Parathyroid adenoma (tissue), 2 donors: Measurements from ENCODE around the gene ZBTB18.

ENCODE experiments used
- H2AFZ ChIP-seq: fragments of 300-600 bp; sonication (generic); one replicate; pipeline ENCODE4 v1.7.0; 2017; ENCODE audit warnings: antibody characterized with exemption, mild to moderate bottlenecking
- H3K27ac ChIP-seq: fragments of 300-600 bp; sonication (generic); one replicate; pipeline ENCODE4 v1.7.0; 2017
- H3K27me3 ChIP-seq: fragments of 300-600 bp; sonication (generic); one replicate; pipeline ENCODE4 v1.7.0; 2017; ENCODE audit warnings: low read length; ENCODE audit not compliant: control insufficient read depth, insufficient read depth
- H3K36me3 ChIP-seq: fragments of 300-600 bp; sonication (generic); one replicate; pipeline ENCODE4 v1.7.0; 2017; ENCODE audit warnings: low read length; ENCODE audit not compliant: control insufficient read depth, insufficient read depth
- H3K4me1 ChIP-seq: fragments of 300-600 bp; sonication (generic); one replicate; pipeline ENCODE4 v1.7.0; 2017; ENCODE audit warnings: control low read depth
- H3K4me2 ChIP-seq: fragments of 300-600 bp; sonication (generic); one replicate; pipeline ENCODE4 v1.7.0; 2017; ENCODE audit warnings: low read length
- H3K4me3 ChIP-seq: fragments of 300-600 bp; sonication (generic); one replicate; pipeline ENCODE4 v1.7.0; 2017; ENCODE audit warnings: low read depth, low read length
- H3K79me2 ChIP-seq: fragments of 300-600 bp; sonication (generic); one replicate; pipeline ENCODE4 v1.7.0; 2017; ENCODE audit warnings: control low read depth
- H3K9ac ChIP-seq: fragments of 300-600 bp; sonication (generic); one replicate; pipeline ENCODE4 v1.7.0; 2017; ENCODE audit warnings: mild to moderate bottlenecking
- H3K9me3 ChIP-seq: fragments of 300-600 bp; sonication (generic); one replicate; pipeline ENCODE4 v1.7.0; 2017; ENCODE audit warnings: low read length; ENCODE audit not compliant: control insufficient read depth
- TF ChIP-seq, protein P1 (sequence below): fragments of 300-600 bp; sonication (generic); IDR thresholded peaks from one replicate; pipeline ENCODE4 v1.7.0; 2017; ENCODE audit warnings: antibody characterized with exemption, mild to moderate bottlenecking
- donor health status: primary hyperparathyroidism.

ZBTB18 gene

DNA sequence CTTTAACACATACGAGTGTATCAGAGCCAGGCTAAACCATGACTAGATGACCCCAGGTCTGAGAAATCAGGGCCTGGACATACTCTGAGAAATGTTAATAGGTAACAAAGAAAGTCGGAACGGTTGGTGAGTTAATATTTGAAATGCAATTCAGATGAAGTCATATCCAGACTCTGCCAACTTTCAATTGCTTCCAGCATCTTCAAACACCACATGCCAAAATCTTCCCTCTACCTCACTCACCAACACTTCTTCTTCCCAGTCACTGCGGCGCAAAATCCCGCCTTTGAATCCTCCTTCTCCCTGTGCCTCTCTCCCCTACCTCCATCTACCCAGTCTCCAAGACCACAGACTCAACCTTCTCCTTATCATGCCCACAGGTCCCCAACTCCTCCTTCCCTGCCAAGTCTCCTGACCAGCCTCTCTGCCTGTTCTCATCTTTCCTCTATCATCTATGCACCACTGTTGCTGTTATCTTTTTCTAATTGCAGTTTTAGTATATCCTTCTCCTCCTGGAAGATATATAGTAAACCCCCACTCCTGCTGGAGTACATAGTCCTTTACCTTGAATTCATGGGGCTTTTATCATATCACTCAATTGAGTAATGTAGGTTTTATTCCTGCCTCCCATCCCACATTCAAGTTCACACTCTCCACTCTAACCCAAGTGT is 41.3 kb downstream of the ZBTB18 start:
- Histone ChIP-seq H3K36me3 (no peaks in the 10 kb centered on the region), H3K9ac (no peak overlapping the region), H3K79me2 (no peaks in the 10 kb centered on the region), H3K27me3 (no peaks in the 10 kb centered on the region), H3K4me1 (no peaks in the 10 kb centered on the region), H3K4me3 (no peak overlapping the region), H3K9me3 (no peaks in the 10 kb centered on the region), H2AFZ (no peak overlapping the region), H3K27ac (no peak overlapping the region), H3K4me2 (no peak overlapping the region)
- TF ChIP-seq, protein P1, sequence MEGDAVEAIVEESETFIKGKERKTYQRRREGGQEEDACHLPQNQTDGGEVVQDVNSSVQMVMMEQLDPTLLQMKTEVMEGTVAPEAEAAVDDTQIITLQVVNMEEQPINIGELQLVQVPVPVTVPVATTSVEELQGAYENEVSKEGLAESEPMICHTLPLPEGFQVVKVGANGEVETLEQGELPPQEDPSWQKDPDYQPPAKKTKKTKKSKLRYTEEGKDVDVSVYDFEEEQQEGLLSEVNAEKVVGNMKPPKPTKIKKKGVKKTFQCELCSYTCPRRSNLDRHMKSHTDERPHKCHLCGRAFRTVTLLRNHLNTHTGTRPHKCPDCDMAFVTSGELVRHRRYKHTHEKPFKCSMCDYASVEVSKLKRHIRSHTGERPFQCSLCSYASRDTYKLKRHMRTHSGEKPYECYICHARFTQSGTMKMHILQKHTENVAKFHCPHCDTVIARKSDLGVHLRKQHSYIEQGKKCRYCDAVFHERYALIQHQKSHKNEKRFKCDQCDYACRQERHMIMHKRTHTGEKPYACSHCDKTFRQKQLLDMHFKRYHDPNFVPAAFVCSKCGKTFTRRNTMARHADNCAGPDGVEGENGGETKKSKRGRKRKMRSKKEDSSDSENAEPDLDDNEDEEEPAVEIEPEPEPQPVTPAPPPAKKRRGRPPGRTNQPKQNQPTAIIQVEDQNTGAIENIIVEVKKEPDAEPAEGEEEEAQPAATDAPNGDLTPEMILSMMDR: no peak

DNA sequence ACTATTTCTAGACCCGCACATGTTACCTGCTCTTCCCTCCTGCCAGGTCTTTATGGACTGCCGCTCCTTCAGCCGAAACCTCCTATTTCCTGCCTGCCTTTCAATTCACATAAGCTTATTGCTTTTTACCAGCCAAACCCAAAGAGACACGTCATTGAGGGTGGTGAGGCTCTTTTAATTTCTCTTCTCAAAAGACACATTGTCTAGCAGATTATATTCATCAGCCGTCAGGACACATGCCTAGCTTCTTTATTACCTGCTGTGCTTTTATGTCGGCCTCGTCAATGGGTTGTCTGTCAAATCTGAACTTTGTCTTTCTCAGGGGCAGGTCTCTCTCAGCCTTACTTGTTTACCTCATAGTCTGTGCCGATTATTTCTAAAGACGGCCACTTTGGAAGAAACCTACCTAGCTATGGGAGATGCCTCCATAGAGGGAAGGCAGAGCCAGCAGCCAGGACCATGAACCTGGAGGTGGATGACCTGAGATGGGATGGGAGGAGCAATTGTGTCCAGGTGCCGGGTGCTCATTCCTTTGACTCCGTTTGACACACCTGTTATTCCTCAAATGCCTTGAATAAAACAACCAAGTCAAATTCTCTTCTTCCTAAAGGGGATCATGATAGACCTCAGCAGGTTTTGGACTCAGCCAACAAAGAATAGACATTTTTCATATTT is 42.0 kb downstream of the ZBTB18 start:
- Histone ChIP-seq H3K4me3 (no peak overlapping the region), H3K9ac (no peak overlapping the region), H3K4me2 (no peak overlapping the region), H3K27me3 (no peaks in the 10 kb centered on the region), H2AFZ (no peak overlapping the region), H3K4me1 (no peaks in the 10 kb centered on the region), H3K36me3 (no peaks in the 10 kb centered on the region), H3K27ac (no peak overlapping the region), H3K79me2 (no peaks in the 10 kb centered on the region), H3K9me3 (no peaks in the 10 kb centered on the region)
- TF ChIP-seq, protein P1: no peak

DNA sequence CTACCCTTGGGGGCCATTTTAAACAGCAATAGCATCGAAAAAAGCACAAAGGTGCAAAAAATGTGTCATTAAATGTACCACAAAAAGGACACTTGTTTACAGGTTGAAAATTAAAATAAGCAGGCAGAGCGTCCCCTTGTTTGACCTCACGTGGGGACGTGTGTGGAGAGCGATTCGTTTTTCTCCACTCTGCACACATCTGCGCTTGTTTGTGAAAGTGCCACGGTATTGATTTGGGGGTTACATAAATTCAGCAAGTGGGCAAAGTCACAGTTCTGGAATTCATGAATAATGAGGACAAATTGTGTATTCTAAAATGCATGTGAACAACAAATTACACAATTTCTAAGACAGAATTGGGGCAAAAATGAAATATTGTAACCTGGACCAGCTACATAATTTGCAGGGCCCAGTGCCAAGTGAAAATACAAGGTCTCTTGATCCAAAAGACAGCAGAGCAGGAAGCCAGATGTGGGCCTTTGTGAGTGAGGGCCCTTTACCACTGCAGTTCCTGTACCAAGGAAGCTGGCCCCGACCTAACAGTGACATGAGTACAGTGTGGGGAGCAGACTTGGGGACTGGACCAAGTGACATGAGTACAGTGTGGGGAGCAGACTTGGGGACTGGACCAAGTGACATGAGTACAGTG is 43.9 kb downstream of the ZBTB18 start:
- no peak overlapping the region for H3K27ac ChIP-seq
- H3K27me3 ChIP-seq: no peaks in the 10 kb centered on the region
- TF ChIP-seq, protein P1: no peak
- H3K4me1 ChIP-seq: no peaks in the 10 kb centered on the region
- H3K79me2 ChIP-seq: no peaks in the 10 kb centered on the region
- H2AFZ ChIP-seq: no peak overlapping the region
- no peaks in the 10 kb centered on the region for H3K36me3 ChIP-seq
- no peak overlapping the region for H3K4me2 ChIP-seq
- H3K9me3 ChIP-seq: no peaks in the 10 kb centered on the region
- no peak overlapping the region for H3K9ac ChIP-seq
- no peak overlapping the region for H3K4me3 ChIP-seq

DNA sequence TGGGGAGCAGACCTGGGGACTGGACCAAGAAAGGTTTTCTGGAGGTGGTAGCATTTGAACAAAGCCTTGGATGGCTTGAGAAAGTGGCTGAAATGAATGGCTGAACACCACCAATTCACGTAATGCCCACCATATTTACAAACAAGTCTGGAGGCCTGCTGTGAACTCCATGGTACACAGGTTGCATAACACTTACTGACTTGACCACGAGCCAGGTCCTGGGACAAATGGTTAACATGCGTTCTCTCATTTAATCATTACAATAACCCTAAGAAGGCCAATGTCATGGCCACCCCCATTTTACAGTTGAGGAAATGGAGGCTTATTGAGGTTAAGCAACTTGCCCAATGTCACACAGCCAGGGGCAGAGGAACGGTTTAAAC is 44.4 kb downstream of the ZBTB18 start:
- Histone ChIP-seq H3K36me3 (no peaks in the 10 kb centered on the region), H3K4me2 (no peak overlapping the region), H3K4me1 (no peaks in the 10 kb centered on the region), H3K9ac (no peak overlapping the region), H3K27me3 (no peaks in the 10 kb centered on the region), H3K27ac (no peak overlapping the region), H3K4me3 (no peak overlapping the region), H3K9me3 (no peaks in the 10 kb centered on the region), H2AFZ (no peak overlapping the region), H3K79me2 (no peaks in the 10 kb centered on the region)
- TF ChIP-seq, protein P1: no peak
